Measurements from ENCODE around the gene TRPV4.

TRPV4 gene

GRCh38 chr12:109735825-109736551, 97.2 kb downstream of the TRPV4 start:
- no peaks in the 10 kb centered on the region for H3K36me3 ChIP-seq (ENCODE audit: insufficient read depth)
- no peak for TF ChIP-seq CTCF (conservative IDR thresholded peaks at IDR 0.05; ENCODE audit: low read depth, low read length)
- no peak overlapping the region for H2AFZ ChIP-seq (ENCODE audit: low read depth)
- H3K4me2 ChIP-seq: no peak overlapping the region
- no peaks in the 10 kb centered on the region for H4K20me1 ChIP-seq (ENCODE audit: insufficient read depth)
- no peak overlapping the region for H3K9ac ChIP-seq
- no peaks in the 10 kb centered on the region for H3K4me1 ChIP-seq (ENCODE audit: low read depth, poor library complexity, severe bottlenecking)
- H3K79me2 ChIP-seq (ENCODE audit: insufficient read depth, low read depth): no peaks in the 10 kb centered on the region
- no peak overlapping the region for H3K4me3 ChIP-seq (IDR thresholded peaks at IDR 0.05; ENCODE audit: insufficient read depth, low read depth, low read length)
- no peaks in the 10 kb centered on the region for H3K27me3 ChIP-seq (ENCODE audit: insufficient read depth, low read depth)
- H3K27ac ChIP-seq: no peak overlapping the region

GRCh38 chr12:109735051-109735521, 98.1 kb downstream of the TRPV4 start:
- no peak for TF ChIP-seq CTCF (conservative IDR thresholded peaks at IDR 0.05; ENCODE audit: low read depth, low read length)
- Histone ChIP-seq H2AFZ (ENCODE audit: low read depth) (no peak overlapping the region), H3K9ac (no peak overlapping the region), H3K79me2 (ENCODE audit: insufficient read depth, low read depth) (no peaks in the 10 kb centered on the region), H3K27ac (no peak overlapping the region), H4K20me1 (ENCODE audit: insufficient read depth) (no peaks in the 10 kb centered on the region), H3K4me2 (no peak overlapping the region), H3K4me1 (ENCODE audit: low read depth, poor library complexity, severe bottlenecking) (no peaks in the 10 kb centered on the region), H3K27me3 (ENCODE audit: insufficient read depth, low read depth) (no peaks in the 10 kb centered on the region), H3K4me3 (IDR thresholded peaks at IDR 0.05; ENCODE audit: insufficient read depth, low read depth, low read length) (no peak overlapping the region), H3K36me3 (ENCODE audit: insufficient read depth) (no peaks in the 10 kb centered on the region)

GRCh38 chr12:109734219-109735000, 98.8 kb downstream of the TRPV4 start:
- TF ChIP-seq CTCF (conservative IDR thresholded peaks at IDR 0.05; ENCODE audit: low read depth, low read length): no peak

More at GRCh38 chr12:109734219-109735000, 98.8 kb downstream of the TRPV4 start:
- Histone ChIP-seq H2AFZ (ENCODE audit: low read depth) (no peak overlapping the region), H3K36me3 (ENCODE audit: insufficient read depth) (no peaks in the 10 kb centered on the region), H3K9ac (no peak overlapping the region), H3K27me3 (ENCODE audit: insufficient read depth, low read depth) (no peaks in the 10 kb centered on the region), H3K4me3 (IDR thresholded peaks at IDR 0.05; ENCODE audit: insufficient read depth, low read depth, low read length) (no peak overlapping the region), H3K27ac (no peak overlapping the region), H4K20me1 (ENCODE audit: insufficient read depth) (no peaks in the 10 kb centered on the region), H3K4me1 (ENCODE audit: low read depth, poor library complexity, severe bottlenecking) (no peaks in the 10 kb centered on the region), H3K79me2 (ENCODE audit: insufficient read depth, low read depth) (no peaks in the 10 kb centered on the region), H3K4me2 (no peak overlapping the region)
